GM19240 (cell line): Measurements from ENCODE around the gene ZNF609.
"Not testable (repeated sequence)": the region's sequence is repeated elsewhere in the genome, so short reads cannot be mapped to it uniquely, and the experiment has no call there.

Experiments
- DNase-seq: peaks from one replicate; pipeline ENCODE4 v3.0.0; 2011; ENCODE audit warnings: low spot score; ENCODE audit not compliant: insufficient read length

The ZNF609 gene

GRCh38 chr15:64622410-64623260, 162.3 kb downstream of the ZNF609 start:
- no peak for DNase-seq

GRCh38 chr15:64623347-64623996, 163.1 kb downstream of the ZNF609 start:
- no peak for DNase-seq

GRCh38 chr15:64624242-64624641, 163.9 kb downstream of the ZNF609 start:
- DNase-seq = no peak

- no peak for DNase-seq
Observed at GRCh38 chr15:64629063-64629462, 168.7 kb downstream of the ZNF609 start.

GRCh38 chr15:64630396-64631107, 170.2 kb downstream of the ZNF609 start:
- no peak for DNase-seq

- DNase-seq = not testable (repeated sequence)
Observed at GRCh38 chr15:64632639-64633038, 172.3 kb downstream of the ZNF609 start.

- DNase-seq = no peak
Observed at GRCh38 chr15:64633332-64633731, 173.0 kb downstream of the ZNF609 start.

- peak; percentile 48 for DNase-seq
Observed at GRCh38 chr15:64634027-64634426, 173.6 kb downstream of the ZNF609 start.

- no peak for DNase-seq
Observed at GRCh38 chr15:64634576-64635498, 174.5 kb downstream of the ZNF609 start.

GRCh38 chr15:64635499-64636495, 175.4 kb downstream of the ZNF609 start:
- DNase-seq = no peak

- no peak for DNase-seq
Observed at GRCh38 chr15:64636556-64636955, 176.2 kb downstream of the ZNF609 start.

- no peak for DNase-seq
Observed at GRCh38 chr15:64637412-64637811, 177.0 kb downstream of the ZNF609 start.

GRCh38 chr15:64639744-64640143, 179.4 kb downstream of the ZNF609 start:
- not testable (repeated sequence) for DNase-seq

GRCh38 chr15:64640146-64640871, 179.9 kb downstream of the ZNF609 start:
- no peak for DNase-seq

- DNase-seq = no peak
Observed at GRCh38 chr15:64642875-64643274, 182.5 kb downstream of the ZNF609 start.

GRCh38 chr15:64643685-64644084, 183.3 kb downstream of the ZNF609 start:
- DNase-seq = no peak

- not testable (repeated sequence) for DNase-seq
Observed at GRCh38 chr15:64644811-64645210, 184.4 kb downstream of the ZNF609 start.

GRCh38 chr15:64645995-64646394, 185.6 kb downstream of the ZNF609 start:
- no peak for DNase-seq

GRCh38 chr15:64647367-64647766, 187.0 kb downstream of the ZNF609 start:
- no peak for DNase-seq
